GM18517 (cell line): Measurements from ENCODE around the gene EPM2A.
"Not testable (repeated sequence)": the region's sequence is repeated elsewhere in the genome, so short reads cannot be mapped to it uniquely, and the experiment has no call there.

Experiments used
- ATAC-seq: cut with Tn5 transposase; IDR thresholded peaks from one replicate; pipeline ENCODE4 v1.9.1; 2021; ENCODE audit warnings: mild to moderate bottlenecking, moderate library complexity; ENCODE audit not compliant: unreplicated experiment

EPM2A gene

DNA sequence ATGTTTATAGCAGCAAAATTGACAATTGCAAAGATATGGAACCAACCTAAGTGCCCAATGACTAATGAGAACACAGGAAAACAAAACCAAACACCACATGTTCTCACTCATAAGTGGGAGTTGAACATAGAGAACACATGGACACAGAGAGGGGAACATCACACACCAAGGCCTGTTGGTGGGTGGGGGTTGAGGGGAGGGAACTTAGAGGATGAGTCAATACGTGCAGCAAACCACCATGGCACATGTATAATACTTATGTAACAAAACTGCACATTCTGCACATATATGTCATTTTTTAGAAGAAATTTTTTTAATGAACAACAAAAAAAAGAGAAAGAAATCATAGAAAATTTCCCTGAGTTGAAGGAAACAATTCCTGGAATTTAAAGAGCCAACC, 3.9 kb downstream of the EPM2A start:
- ATAC-seq, result no peak

DNA sequence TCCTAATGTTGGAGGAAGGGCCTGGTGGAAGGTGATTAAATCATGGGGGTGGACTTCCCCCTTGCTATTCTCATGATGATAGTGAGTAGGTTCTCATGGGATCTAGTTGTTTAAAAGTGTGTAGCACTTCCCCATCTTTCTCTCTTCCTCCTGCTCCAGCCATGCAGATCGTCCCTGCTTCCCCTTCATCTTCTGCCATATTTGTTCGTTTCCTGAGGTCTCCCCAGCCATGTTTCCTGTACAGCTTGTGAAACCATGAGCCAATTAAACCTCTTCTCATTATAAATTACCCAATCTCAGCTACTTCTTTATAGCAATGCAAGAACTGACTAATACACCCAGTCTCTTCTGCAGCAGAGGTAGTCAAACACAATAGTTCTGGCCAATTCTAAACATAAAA, 5.4 kb downstream of the EPM2A start:
- no peak for ATAC-seq

DNA sequence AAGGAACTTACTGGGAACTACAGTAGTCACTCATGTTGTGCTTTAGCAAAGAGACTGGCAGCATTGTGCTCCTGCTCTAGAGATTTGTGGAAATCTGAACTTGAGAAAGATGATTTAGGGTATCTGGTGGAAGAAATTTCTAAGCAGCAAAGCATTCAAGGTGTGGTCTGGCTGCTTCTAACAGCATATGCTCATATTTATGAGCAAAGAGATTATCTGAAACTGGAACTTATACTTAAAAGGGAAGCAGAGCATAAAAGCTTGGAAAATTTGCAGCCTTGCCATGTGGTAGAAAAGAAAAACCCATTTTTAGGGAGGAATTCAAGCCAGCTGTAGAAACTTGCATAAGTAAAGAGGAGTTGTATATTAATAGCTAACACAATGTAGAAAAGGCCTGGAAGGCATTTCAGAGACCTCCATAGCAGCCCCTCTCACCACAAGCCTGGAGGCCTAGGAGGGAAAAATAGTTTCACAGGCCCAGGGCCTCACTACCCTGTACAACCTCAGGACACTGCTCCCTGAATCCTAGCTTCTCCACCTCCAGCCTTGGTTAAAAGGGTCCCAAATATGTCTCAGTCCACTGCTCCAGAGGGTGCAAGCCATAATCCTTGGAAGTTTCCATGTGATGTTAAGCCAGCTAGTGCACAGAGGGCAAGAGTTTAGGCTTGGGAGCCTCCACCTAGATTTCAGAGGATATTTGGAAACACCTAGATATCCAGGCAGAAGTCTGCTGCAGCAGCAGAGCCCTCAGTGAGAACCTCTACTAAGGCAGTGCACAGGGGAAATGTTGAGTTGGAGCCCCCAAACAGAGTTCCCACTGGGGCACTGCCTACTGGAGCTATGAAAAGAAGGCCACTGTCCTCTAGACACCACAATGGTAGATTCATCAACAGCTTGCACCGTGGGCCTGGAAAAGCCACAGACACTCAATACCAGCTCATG, 6.6 kb downstream of the EPM2A start:
- ATAC-seq, result no peak

DNA sequence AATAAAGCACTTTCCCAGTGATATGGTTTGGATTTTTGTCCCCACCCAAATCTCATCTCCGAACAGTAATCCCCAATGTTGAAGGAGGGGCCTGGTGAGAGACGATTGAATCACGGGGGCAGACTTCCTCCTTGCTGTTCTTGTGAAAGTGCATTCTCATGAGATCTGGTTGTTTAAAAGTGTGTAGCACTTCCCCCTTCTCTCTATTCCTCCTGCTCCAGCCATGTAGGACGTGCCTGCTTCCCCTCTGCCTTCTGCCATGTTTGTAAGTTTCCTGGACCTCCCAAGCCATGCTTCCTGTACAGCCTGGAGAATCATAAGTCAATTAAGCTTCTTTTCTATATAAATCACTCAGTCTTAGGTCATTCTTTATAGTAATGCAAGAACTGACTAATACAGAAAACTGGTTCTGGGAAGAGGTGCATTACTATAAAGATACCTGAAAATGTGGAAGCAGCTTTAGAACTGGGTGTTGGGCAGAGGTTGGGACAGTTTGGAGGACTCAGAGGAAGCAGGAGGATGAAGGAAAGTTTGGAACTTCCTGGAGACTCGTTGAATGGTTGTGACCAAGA, 7.4 kb downstream of the EPM2A start:
- no peak for ATAC-seq

DNA sequence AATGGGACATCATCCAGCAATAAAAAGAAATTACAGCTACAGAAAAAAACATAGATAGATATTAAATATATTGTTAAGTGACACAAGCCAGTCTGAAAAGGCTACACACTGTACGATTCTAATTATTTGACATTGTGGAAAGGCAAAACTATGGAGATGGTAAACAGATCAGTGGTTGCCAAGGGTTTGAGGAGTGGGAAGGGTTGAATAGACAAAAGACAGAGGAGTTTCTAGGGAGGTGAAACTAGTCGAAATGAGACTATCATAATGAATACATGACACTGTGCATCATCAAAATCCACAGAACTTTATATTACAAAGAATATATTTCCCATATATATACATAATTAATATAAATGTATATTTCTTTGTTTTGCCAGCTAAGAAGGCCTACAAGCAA, 9.8 kb downstream of the EPM2A start:
- no peak for ATAC-seq

DNA sequence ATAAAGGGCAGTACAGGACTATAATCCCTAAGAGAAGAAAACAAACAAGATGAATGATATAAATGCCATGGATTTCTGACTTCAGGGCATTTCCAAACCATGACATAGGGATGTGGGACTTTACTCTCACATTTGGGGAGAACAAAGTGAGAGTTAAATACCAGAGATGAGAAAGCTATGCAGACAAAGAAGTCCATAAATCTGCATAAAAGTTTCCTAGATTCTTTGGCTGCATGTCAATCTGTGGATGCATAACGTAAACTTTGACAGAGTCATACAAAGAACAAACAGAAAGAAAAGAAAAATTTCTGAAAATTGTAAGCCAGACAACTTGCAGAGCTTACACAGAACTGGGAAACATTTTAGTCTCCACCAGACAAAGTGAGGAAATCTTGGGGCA, 11.7 kb downstream of the EPM2A start:
- no peak for ATAC-seq

DNA sequence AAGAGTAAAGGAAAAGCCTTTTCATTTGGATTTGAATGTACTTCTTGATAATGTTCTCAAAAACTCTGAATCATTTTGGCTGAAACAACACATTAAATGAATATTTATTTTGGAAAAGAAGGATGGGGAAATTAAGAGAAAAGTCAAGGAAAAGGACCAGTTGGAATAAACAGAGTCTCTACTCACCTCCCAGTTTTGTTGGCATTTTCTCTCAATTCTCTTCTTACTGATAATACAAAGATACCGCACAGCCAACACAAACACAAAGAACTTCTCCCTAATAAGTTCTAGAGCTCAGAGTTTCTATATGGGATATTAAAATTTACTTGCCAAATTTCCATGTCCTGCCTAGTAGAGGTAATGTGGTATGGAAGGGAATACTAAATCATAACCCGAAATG, 13.1 kb downstream of the EPM2A start:
- ATAC-seq, result no peak

DNA sequence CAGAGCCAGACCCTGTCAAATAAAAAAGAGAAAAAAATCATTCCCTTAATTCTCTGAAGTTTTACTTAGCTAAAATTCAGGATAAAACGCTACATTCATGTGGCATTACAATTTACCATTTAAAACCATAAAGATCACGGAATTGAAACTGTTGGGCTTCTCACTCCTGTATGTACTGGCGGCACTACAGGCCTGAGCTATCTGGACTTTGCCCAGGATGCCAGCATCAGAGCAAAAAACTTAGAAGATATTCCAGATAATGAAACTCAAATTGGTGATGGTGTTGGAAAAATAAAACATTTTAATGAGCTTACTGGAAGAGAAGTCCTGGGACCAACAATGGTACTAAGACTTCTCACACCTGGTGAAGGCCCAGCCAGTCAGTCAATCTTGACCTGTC, 14.2 kb downstream of the EPM2A start:
- no peak for ATAC-seq

DNA sequence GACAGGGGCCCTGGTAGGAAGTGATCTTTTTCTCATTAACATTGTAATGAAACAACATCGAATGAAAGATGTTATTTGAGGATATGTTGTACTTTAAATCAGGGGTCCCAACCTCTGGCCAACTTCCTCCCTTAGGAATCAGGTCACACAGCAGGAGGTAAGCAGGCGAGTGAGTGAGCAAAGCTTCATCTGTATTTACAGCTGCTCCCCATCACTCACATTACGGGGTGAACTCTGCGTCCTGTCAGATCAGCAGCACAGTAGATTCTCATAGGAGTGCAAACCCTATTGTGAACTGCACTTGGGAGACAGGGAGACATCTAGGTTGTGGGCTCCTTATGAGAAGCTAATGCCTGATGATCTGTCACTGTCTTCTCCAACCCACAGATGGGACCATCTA, 19.9 kb downstream of the EPM2A start:
- ATAC-seq, result no peak

DNA sequence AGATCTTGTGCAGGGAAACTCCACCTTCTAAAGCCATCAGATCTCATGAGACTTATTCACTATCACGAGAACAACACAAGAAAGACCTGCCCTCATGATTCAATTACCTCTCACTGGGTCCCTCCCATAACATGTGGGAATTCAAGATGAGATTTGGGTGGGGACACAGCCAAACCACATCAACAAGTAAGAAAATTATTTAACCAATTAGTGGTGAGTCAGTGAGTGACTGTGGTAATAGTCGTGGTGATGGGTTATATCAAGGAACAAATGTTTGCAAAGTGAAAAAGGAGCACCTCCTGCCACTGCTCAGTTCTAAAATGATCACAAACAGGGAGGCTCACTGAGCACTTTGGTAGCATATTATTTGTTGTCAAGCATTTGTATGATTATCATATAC, 20.6 kb downstream of the EPM2A start:
- no peak for ATAC-seq

DNA sequence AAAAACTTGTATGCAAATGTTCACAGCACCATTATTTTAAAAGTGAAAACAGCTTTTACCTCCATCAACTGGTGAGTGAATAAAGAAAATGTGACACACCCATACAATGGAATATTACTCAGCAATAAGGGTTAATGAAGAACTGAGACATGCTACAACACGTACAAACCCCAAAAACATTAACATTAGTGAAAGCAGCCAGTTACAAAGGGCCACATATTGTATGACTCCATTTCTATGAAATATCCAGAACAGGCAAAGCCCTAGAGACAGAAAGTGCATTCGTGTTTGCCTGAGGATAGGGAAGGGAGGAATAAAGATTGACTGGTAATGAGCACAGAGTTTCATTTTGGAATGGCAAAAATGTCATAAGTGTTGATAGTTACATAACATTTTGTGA, 21.5 kb downstream of the EPM2A start:
- no peak for ATAC-seq

DNA sequence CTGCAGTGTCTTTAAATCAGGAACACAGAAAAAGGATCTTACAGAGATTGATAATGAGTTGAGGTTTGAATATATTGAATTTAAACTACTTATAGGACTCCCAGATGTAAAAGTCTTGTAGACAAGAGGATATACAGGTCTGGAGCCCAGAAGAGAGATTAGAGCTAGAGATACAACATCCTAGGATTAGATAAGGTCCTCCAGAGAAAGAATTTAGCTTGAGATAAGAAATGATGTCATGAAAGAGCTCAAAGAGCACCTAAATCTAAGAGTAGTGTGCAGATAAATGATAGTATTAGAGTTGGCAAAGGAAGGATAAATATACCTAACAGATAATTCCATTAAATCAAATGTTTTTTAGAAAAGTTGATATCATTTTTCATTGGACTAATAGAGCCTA, 23.9 kb downstream of the EPM2A start:
- ATAC-seq, result no peak

DNA sequence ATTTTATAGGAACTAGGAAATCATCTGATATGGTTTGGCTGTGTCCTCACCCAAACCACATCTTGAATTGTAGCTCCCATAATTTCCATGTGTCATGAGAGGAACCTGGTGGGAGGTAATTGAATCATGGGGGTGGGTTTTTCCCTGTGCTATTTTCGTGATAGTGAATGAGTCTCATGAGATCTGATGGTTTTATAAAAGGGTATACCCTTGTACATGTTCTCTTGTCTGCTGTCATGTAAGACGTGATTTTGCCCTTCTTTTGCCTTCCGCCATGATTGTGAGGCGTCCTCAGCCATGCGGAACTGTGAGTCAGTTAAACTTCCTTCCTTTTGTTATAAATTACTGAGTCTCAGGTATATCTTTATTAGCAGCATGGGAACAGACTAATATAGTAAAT, 27.9 kb downstream of the EPM2A start:
- ATAC-seq, result no peak

DNA sequence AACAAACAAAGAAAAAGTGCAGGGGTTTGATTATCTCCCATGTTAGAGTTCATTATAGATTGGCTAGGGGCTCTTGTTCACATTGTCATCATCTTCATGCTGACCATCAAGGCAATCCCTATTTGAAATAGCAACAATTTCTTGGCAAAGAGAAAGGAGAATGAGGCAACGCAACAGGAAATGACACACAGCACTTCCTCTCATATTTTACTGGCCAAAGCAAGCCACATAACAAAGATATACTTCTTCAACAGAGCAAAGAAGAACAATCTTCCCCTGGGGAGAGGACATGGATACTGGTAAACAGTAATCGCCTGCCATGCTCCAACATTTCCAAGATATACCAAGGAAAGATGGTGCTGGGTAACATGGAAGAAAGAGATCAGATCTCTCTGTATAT, 29.8 kb downstream of the EPM2A start:
- ATAC-seq, result no peak

DNA sequence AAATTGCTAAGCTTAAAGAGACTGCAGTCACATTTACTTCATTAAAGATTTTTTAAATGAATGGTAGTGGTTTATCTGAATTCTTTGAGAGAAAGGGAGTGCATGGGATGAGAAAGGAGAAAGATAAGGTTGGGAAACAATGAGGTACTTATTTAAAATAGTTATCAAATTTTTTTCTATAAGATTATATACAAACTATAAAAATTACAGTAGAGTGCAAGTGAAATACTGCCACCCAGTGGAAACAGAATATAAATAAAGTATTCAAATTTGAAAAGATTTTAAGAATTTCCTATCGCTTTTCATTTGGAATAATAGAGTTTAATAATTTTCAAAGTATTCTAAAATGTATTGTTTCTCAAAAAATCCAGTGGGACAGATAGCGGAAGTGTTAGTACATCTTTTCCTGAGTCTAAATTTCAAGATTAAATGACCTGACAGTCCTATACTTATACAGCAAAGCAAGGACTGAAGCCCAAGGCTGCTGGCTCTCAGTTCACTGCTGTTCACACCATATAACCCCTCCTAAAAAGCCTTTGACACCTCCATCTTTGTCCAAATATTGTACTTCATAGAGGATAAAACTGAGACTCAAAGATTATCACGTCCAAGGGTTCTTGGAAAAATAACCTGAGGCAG, 31.1 kb downstream of the EPM2A start:
- no peak for ATAC-seq

DNA sequence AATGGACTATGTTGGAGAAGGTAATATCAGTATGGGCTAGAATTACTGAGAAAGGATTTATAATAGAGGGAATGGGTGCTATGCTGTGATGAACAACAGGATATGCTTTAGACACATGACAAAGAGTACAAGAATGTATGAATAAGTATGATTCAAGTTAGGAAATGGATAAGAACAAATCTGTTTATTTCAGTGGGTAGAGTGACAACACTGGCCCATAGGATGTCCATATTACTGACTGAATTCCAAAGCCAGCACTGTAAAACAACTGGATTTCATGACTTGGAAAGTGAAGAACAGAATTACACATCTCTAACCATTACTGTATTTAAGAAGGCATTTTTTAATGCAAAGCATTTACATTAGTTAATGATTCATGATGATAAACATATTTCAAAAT, 35.9 kb downstream of the EPM2A start:
- ATAC-seq, result no peak

DNA sequence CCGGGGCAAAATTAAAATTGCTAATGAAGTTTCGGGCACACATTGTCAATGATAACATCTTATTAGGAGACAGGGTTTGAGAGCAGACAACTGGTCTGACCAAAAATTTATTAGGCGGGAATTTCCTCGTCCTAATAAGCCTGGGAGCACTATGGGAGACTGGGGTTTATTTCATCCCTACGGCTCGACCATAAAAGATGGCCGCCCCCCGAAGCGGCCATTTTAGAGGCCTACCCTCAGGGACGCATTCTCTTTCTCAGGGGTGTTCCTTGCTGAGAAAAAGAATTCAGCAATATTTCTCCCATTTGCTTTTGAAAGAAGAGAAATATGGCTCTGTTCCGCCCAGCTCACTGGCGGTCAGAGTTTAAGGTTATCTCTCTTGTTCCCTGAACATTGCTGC, 37.9 kb downstream of the EPM2A start:
- not testable (repeated sequence) for ATAC-seq

DNA sequence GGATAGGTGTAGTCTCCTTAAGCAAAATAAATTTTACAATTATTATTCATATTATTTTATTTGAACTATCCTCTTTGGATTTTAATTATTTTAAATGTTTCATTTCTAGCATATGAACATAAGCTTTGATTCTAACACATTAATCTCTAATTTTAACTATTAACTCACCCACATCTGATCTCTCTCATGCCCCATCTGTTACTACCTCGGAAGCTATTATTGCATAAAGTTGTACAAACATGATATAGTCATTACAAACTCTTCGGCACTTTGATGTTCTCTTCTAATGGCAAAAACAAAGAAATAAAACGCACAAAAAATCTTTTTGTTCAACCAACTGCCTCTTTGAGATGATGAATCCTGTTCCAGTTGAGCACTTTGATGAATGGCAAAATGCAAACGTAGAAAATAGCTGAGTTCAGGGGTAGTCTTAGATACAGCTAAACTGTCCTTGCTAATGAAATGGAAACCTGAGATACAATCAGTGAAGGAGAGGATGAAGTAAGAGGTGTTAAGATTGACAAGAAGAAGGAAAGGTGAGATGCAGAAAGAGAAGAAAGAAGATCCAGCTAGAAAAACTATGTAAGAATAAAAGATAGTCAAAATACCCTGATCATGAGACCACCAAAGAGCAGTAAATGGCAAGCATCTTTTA, 41.1 kb downstream of the EPM2A start:
- ATAC-seq, result no peak

DNA sequence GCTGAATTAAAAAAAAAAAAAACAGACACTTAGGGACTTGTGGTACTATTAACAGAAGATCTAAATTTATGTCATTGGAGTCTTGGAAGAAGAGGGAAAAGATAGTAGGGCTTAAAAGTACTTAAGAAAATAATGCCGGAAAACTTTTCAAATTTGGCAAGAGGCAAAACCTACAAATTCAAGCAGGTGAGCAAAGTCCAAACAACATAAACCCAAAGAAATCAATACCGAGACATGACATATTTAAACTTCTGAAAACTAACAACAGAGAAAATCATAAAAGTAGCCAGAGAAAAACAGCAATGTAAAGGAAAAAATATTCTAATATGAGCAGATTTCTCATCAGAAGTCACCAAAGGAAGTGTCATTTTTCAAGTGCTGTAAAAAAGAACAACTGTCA, 44.4 kb downstream of the EPM2A start:
- no peak for ATAC-seq

DNA sequence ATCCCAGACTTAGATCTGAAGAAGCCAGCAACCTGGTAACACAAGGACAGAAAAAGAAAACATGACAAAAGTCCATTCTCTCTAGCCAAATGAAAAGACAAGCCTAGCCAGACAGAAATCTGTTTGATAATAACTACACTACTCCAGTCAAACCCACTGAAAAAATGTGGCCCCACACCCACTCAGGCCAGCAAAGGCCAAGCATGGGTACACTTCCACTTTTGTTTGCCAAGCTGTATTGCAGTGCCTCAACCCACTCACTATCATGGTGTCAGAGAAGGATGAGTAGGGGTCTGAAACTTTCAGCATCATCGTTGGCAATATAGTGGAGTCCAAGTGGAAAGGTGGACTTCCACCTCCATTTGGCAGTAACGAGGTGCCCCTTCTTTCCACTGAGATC, 45.8 kb downstream of the EPM2A start:
- no peak for ATAC-seq

DNA sequence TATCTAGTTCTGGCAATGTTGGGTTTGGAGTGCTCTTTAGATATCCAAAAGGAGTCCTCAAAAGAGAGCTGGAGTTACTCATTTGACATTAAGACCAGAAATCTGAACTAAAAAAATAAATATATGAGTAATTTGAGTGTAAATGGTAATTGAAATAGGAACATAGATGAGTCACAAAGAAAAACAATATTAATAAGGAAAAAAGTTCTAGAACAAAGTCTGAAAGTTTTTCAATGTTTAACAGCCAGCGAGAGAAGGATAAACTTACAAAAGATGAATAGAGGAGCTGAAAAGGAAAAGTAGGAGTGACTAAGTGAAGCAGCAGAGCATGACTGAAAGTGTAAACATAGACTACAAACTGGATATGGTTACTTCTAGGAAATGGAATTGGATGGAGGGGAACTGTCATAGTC, 46.8 kb downstream of the EPM2A start:
- ATAC-seq, result no peak

DNA sequence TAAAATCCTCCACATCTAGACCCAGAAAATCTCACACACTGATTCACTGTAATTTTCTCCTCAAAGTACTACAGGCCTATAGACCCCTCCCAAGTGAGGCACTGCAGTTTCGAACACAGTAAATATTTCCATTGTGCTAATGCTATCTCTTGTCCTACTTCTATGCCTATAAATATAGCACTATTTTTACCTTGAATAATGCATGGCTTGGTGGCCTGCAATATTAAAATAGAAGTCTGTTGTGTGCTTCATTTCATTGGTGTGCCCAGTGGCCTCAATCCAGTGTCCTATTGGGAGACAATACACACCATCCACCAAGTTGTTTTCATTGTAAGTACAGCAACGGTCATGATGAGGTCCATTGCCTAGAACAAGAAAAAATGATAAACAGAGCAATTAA, 49.4 kb downstream of the EPM2A start:
- no peak for ATAC-seq
